Peyer's patch (tissue), 4 donors: ENCODE measurements around the gene CAGE1. TPM values are rescaled to one million over a fixed set of nuclear protein-coding genes. Genes with fewer than 3 reads are reported as not detected.

Experiments used
- DNase-seq, 3 donors: peaks; one replicate each; pipeline ENCODE4 v3.0.0-alpha.2; 2017 to 2019
- H3K27ac ChIP-seq, 4 donors: fragments of 200-600 bp; sonication (generic); one replicate each; pipeline ENCODE4 v1.5.1; 2016 to 2019
- H3K27me3 ChIP-seq, 2 donors: fragments of 200-600 bp; sonication (generic); one replicate each; pipeline ENCODE4 v1.5.1; 2019
- H3K36me3 ChIP-seq, 3 donors: fragments of 200-600 bp; sonication (generic); one replicate each; pipeline ENCODE4 v1.5.1; 2016 to 2019
- H3K4me1 ChIP-seq, 4 donors: fragments of 200-600 bp; sonication (generic); one replicate each; pipeline ENCODE4 v1.5.1; 2016 to 2019
- H3K4me3 ChIP-seq, 4 donors: fragments of 200-600 bp; sonication (generic); 1 replicate in 3 of 4; 2 replicates in 1 of 4; pipeline ENCODE4 v1.5.1; 2016 to 2019; ENCODE audit warnings: mild to moderate bottlenecking in 1 of 4
- H3K9me3 ChIP-seq, 4 donors: fragments of 200-600 bp; sonication (generic); one replicate each; pipeline ENCODE4 v1.5.1; 2016 to 2019; ENCODE audit warnings: mild to moderate bottlenecking in 1 of 4
- CTCF ChIP-seq, 6 experiments: fragments of 450-650 bp in 4 of 6; fragments of 200-600 bp in 2 of 6; sonication (generic) in 1 of 6; IDR thresholded peaks; one replicate each; pipeline ENCODE4 v1.5.1; 2017 to 2019; ENCODE audit warnings: antibody characterized with exemption in 6 of 6, mild to moderate bottlenecking in 3 of 6, moderate library complexity in 1 of 6
- POLR2A ChIP-seq, 2 donors: fragments of 450-650 bp; IDR thresholded peaks; one replicate each; pipeline ENCODE4 v1.5.1; 2017; ENCODE audit warnings: antibody characterized with exemption in 2 of 2, mild to moderate bottlenecking in 2 of 2, moderate library complexity in 2 of 2
- total RNA-seq, 4 donors: library from RNA; depleted of rRNA; stranded (reverse); fragments of >200 nt; gene quantifications; one replicate each; pipeline ENCODE4 v1.1.0, GENCODE V29; 2016

Gene CAGE1
- total RNA-seq, 4 donors from 2014 or later, result not detected

DNA sequence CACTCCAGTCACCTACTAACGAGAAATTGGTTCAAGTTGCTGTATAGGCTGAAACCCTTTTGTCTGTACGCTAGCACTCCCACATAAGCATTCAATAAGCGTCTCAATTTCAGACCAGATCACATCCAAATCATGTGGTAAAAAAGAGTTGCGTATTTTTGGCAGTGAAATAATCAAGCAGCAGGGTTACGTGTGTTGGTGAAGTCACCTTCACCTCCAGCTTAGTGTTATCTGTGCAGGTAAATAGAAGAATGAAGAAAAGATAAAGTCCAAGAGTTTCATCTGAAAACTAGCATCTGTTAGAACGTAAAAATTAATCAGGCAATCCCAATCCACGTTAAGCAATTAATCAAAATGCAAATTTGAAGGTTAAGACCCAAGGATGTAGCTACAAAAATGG is 87.8 kb downstream of the CAGE1 start:
- no peaks in the 10 kb centered on the region for H3K4me1 ChIP-seq
- no peaks in the 10 kb centered on the region for H3K27me3 ChIP-seq
- H3K27ac ChIP-seq, result no peak overlapping the region
- H3K36me3 ChIP-seq, result peaks cover 0 to 94% (median 0%) of the 10 kb centered on the region in 3 donors
- no peaks in the 10 kb centered on the region for H3K9me3 ChIP-seq
- H3K4me3 ChIP-seq, result no peak overlapping the region
- TF ChIP-seq CTCF (IDR thresholded peaks at IDR 0.05) (no peak), POLR2A (IDR thresholded peaks at IDR 0.05) (no peak)
- DNase-seq, result no peak

DNA sequence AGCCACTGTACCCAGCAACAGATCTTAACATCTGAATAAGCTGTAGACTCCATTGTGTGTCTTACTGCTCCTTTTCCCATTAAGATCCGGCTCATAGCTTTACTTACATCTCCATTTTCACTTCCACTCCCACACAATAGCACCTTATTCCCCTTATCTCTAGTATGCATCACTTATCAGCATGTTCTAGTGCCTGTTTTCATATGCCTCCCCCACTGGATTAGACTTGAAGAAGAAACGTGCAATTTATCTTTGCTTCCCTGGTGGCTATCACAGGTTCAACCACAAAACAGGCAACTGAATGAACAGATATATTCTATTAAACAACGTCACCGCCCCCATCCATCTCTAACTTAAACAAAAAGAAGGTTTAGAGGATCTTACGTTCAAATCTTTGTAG is 88.6 kb downstream of the CAGE1 start:
- no peak overlapping the region for H3K4me3 ChIP-seq
- no peak for DNase-seq
- TF ChIP-seq POLR2A (IDR thresholded peaks at IDR 0.05) (no peak), CTCF (IDR thresholded peaks at IDR 0.05) (no peak)
- H3K27me3 ChIP-seq, result no peaks in the 10 kb centered on the region
- no peaks in the 10 kb centered on the region for H3K9me3 ChIP-seq
- H3K36me3 ChIP-seq, result peaks cover 0 to 94% (median 0%) of the 10 kb centered on the region in 3 donors
- no peaks in the 10 kb centered on the region for H3K4me1 ChIP-seq
- no peak overlapping the region for H3K27ac ChIP-seq

GRCh38 chr6:7298113-7298512 is 91.4 kb downstream of the CAGE1 start:
- no peaks in the 10 kb centered on the region for H3K27me3 ChIP-seq
- H3K4me3 ChIP-seq, result no peak overlapping the region
- DNase-seq, result no peak
- H3K9me3 ChIP-seq, result no peaks in the 10 kb centered on the region
- H3K36me3 ChIP-seq, result peaks cover 0 to 98% (median 0%) of the 10 kb centered on the region in 3 donors
- H3K27ac ChIP-seq, result no peak overlapping the region
- no peaks in the 10 kb centered on the region for H3K4me1 ChIP-seq
- TF ChIP-seq POLR2A (IDR thresholded peaks at IDR 0.05) (no peak), CTCF (IDR thresholded peaks at IDR 0.05) (no peak)

DNA sequence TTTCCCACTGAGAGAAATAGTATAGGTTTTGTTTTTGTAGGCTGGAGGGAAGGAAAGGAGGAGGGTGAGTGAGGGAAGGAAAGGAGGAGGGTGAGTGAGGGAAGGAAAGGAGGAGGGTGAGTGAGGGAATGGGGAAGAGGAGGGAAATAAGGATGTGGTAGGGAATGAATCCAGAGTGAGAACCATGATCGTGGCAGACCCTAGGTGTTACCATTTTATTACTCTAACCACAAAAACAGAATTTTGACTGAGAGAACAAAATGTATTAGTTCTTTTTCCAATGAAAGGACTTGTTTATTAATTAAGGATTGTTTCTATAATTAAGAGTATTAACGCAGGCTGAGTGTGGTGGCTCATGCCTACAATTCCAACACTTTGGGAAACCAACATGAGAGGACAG is 92.9 kb downstream of the CAGE1 start:
- Histone ChIP-seq H3K9me3 (no peaks in the 10 kb centered on the region), H3K27ac (no peak overlapping the region), H3K27me3 (no peaks in the 10 kb centered on the region), H3K36me3 (peaks cover 0 to 98% (median 0%) of the 10 kb centered on the region in 3 donors), H3K4me1 (no peaks in the 10 kb centered on the region), H3K4me3 (no peak overlapping the region)
- TF ChIP-seq CTCF (IDR thresholded peaks at IDR 0.05) (no peak), POLR2A (IDR thresholded peaks at IDR 0.05) (no peak)
- no peak for DNase-seq

DNA sequence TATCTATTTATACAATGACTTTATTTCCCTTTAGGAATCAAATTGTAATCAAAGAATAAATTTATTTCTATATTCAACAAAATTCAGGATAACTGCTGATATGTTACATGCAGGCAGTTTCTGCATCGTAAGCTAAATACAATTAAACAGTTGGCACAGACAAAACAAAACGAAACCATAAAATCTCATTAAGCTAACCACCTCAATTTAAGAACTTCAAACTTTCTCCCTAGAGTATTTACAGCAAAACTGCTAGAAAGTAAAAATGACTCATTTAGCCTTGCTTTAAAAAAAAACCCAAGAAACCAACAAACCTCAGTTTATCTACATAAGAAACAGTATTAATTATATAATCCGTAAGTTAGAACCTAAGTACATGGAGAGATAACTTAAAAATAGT is 93.6 kb downstream of the CAGE1 start:
- DNase-seq, result no peak
- no peaks in the 10 kb centered on the region for H3K4me1 ChIP-seq
- no peak overlapping the region for H3K27ac ChIP-seq
- no peak for TF ChIP-seq POLR2A (IDR thresholded peaks at IDR 0.05)
- TF ChIP-seq CTCF (IDR thresholded peaks at IDR 0.05), result no peak
- H3K36me3 ChIP-seq, result peaks cover 0 to 97% (median 0%) of the 10 kb centered on the region in 3 donors
- no peaks in the 10 kb centered on the region for H3K9me3 ChIP-seq
- no peaks in the 10 kb centered on the region for H3K27me3 ChIP-seq
- H3K4me3 ChIP-seq, result no peak overlapping the region
